ENCODE measurements around the gene KCNH4. TPM values are rescaled to one million over a fixed set of nuclear protein-coding genes. Genes with fewer than 3 reads are reported as not detected.

Gene KCNH4
- total RNA-seq, 2 experiments from 2014 or later: not detected

DNA sequence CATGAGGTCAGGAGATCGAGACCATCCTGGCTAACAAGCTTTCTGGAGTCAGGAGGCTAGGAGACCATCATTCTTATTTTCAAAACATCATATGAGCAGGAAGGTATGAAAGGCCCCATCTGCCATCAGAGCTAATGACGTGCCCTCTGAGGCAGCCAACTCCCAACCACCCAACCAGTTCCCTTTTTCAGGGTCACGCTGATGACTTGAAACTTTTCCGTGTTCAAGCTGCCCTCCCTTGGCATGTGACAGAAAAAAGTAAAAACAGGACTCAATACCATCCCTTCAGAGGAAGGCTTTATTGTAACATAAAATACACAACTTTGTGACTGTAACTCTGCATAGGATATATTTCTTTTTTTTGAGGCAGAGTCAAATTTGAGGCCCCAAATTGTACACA, 18.0 kb upstream of the KCNH4 start:
- peak; percentile 42 for DNase-seq (ENCODE audit: low spot score)
- no peak overlapping the region for H3K27ac ChIP-seq (ENCODE audit: low read depth, low read length, poor library complexity, severe bottlenecking)
- no peak overlapping the region for H3K4me3 ChIP-seq (ENCODE audit: low read depth, low read length, poor library complexity, severe bottlenecking)
- H3K4me1 ChIP-seq (ENCODE audit: insufficient read depth, low read length, poor library complexity, severe bottlenecking): peaks cover 9% of the 10 kb centered on the region
- H2AFZ ChIP-seq (ENCODE audit: low read length): no peak overlapping the region
- no peak for TF ChIP-seq EZH2phosphoT487 (IDR thresholded peaks at IDR 0.05; ENCODE audit: borderline replicate concordance, low read depth, low read length)
- TF ChIP-seq, protein P1, sequence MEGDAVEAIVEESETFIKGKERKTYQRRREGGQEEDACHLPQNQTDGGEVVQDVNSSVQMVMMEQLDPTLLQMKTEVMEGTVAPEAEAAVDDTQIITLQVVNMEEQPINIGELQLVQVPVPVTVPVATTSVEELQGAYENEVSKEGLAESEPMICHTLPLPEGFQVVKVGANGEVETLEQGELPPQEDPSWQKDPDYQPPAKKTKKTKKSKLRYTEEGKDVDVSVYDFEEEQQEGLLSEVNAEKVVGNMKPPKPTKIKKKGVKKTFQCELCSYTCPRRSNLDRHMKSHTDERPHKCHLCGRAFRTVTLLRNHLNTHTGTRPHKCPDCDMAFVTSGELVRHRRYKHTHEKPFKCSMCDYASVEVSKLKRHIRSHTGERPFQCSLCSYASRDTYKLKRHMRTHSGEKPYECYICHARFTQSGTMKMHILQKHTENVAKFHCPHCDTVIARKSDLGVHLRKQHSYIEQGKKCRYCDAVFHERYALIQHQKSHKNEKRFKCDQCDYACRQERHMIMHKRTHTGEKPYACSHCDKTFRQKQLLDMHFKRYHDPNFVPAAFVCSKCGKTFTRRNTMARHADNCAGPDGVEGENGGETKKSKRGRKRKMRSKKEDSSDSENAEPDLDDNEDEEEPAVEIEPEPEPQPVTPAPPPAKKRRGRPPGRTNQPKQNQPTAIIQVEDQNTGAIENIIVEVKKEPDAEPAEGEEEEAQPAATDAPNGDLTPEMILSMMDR (conservative IDR thresholded peaks at IDR 0.05; ENCODE audit: low read length): no peak
- no peaks in the 10 kb centered on the region for H4K20me1 ChIP-seq (ENCODE audit: insufficient read depth, low read length)
- H3K4me2 ChIP-seq (ENCODE audit: low read length): no peak overlapping the region; the same call in 1 of the 2 replicates
- H3K9me2 ChIP-seq (ENCODE audit: insufficient read depth, low read length): no peaks in the 10 kb centered on the region
- no TSS peak for BruUV-seq (replicated peaks)
- CTCF ChIA-PET (ENCODE audit: unreplicated experiment): no interaction called here
- intact Hi-C loops (cut with micrococcal nuclease; ENCODE audit: unreplicated experiment): no loop called here
- no peaks in the 10 kb centered on the region for H3K9me3 ChIP-seq (ENCODE audit: low read length)
- POLR2A ChIA-PET: interaction anchor here (1.3 kb wide), 1 partner anchor 12 kb away, joined by 3 read pairs; no protein-coding TSS in a partner anchor
- H3K36me3 ChIP-seq (ENCODE audit: insufficient read depth, low read length): no peaks in the 10 kb centered on the region; the same call in 1 of the 2 replicates
- no peaks in the 10 kb centered on the region; the same call in 1 of the 2 replicates for H3K79me2 ChIP-seq (ENCODE audit: insufficient read depth, low read depth, low read length)

DNA sequence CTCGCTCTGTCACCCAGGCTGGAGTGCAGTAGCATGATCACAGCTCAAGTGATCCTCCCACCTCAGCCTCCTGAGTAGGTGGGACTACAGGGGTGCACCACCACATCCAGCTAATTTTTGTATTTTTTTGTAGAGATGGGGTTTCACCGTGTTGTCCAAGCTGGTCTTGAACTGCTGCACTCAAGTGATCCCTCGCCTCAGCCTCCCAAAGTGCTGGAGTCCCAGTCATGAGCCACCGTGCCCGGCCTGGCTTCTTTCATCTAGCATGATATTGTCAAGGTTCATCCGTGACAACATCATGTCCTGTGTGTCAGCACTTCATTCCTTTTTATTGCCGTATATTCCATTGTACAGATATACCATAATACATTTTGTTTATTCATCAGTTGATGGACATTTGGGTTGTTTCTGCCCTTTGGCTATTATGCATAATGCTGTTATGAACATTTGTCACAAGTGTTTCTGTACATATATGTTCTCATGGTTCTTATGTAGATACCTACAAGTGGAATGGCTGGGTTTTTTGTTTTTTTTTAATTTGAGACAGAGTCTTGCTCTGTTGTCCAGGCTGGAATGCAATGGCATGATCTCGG, 16.7 kb upstream of the KCNH4 start:
- Histone ChIP-seq H3K4me2 (ENCODE audit: low read length) (no peak overlapping the region), H3K4me3 (ENCODE audit: low read depth, low read length, poor library complexity, severe bottlenecking) (no peak overlapping the region), H3K4me1 (ENCODE audit: insufficient read depth, low read length, poor library complexity, severe bottlenecking) (peaks cover 16% of the 10 kb centered on the region), H3K9me3 (ENCODE audit: low read length) (no peaks in the 10 kb centered on the region), H3K9me2 (ENCODE audit: insufficient read depth, low read length) (no peaks in the 10 kb centered on the region), H2AFZ (ENCODE audit: low read length) (no peak overlapping the region), H4K20me1 (ENCODE audit: insufficient read depth, low read length) (no peaks in the 10 kb centered on the region), H3K79me2 (ENCODE audit: insufficient read depth, low read depth, low read length) (no peaks in the 10 kb centered on the region; the same call in none of the 2 replicates), H3K27ac (ENCODE audit: low read depth, low read length, poor library complexity, severe bottlenecking) (no peak overlapping the region), H3K36me3 (ENCODE audit: insufficient read depth, low read length) (no peaks in the 10 kb centered on the region)
- intact Hi-C loops (cut with micrococcal nuclease; ENCODE audit: unreplicated experiment): no loop called here
- ChIA-PET CTCF (ENCODE audit: unreplicated experiment) (no interaction called here), POLR2A (interaction anchor here (0.7 to 1.3 kb wide), 2 partner anchors 10 to 354 kb away, joined by 3 read pairs; no protein-coding TSS in a partner anchor)
- TF ChIP-seq EZH2phosphoT487 (IDR thresholded peaks at IDR 0.05; ENCODE audit: borderline replicate concordance, low read depth, low read length): no peak
- TF ChIP-seq, protein P1 (conservative IDR thresholded peaks at IDR 0.05; ENCODE audit: low read length): no peak
- DNase-seq (ENCODE audit: low spot score): no peak
- no TSS peak for BruUV-seq (replicated peaks)

Measured in OCI-LY7 (cell line).